Breast epithelium (tissue), 4 donors: ENCODE results near the gene CTDSP2. TPM values are rescaled to one million over a fixed set of nuclear protein-coding genes. Genes with fewer than 3 reads are reported as not detected.

Experiments
- DNase-seq, 2 donors: peaks; one replicate each; pipeline ENCODE4 v3.0.0-alpha.2; 2019; ENCODE audit warnings: low spot score in 2 of 2
- H3K27ac ChIP-seq, 2 donors: fragments of 200-600 bp; sonication (generic) in 1 of 2; one replicate each; pipeline ENCODE4 v1.5.1; 2016 to 2019; ENCODE audit warnings: mild to moderate bottlenecking in 1 of 2
- H3K27me3 ChIP-seq, 2 donors: fragments of 200-600 bp; sonication (generic) in 1 of 2; one replicate each; pipeline versions ENCODE4 v1.5.1 to v1.6.0; 2017 to 2019; ENCODE audit warnings: control low read depth in 1 of 2, mild to moderate bottlenecking in 1 of 2
- H3K36me3 ChIP-seq: fragments of 200-600 bp; one replicate; pipeline ENCODE4 v1.5.1; 2019
- H3K4me1 ChIP-seq, 2 donors: fragments of 200-600 bp; sonication (generic); one replicate each; pipeline ENCODE4 v1.5.1; 2016 to 2019; ENCODE audit warnings: control low read depth in 1 of 2
- H3K4me3 ChIP-seq, 3 donors: fragments of 200-600 bp; sonication (generic); 1 replicate in 2 of 3; 2 replicates in 1 of 3; pipeline ENCODE4 v1.5.1; 2016 to 2019; ENCODE audit warnings: mild to moderate bottlenecking in 3 of 3, moderate library complexity in 2 of 3
- H3K9me3 ChIP-seq, 2 donors: fragments of 200-600 bp; sonication (generic) in 1 of 2; one replicate each; pipeline ENCODE4 v1.5.1; 2016 to 2019; ENCODE audit warnings: control low read depth in 1 of 2
- CTCF ChIP-seq, 3 donors: fragments of 450-650 bp; IDR thresholded peaks; one replicate each; pipeline ENCODE4 v1.5.1; 2016 to 2017; ENCODE audit warnings: antibody characterized with exemption in 3 of 3, mild to moderate bottlenecking in 3 of 3, moderate library complexity in 3 of 3
- POLR2A ChIP-seq: fragments of 450-650 bp; IDR thresholded peaks from one replicate; pipeline ENCODE4 v1.6.1; 2016; ENCODE audit warnings: antibody characterized with exemption, mild to moderate bottlenecking, moderate library complexity
- POLR2AphosphoS5 ChIP-seq, 3 donors: sonication (generic); formaldehyde crosslinking; IDR thresholded peaks; one replicate each; pipeline ENCODE4 v1.6.1; 2017; ENCODE audit warnings: antibody characterized with exemption in 3 of 3
- intact Hi-C: fragments of 100-400 bp; cut with DNase I; formaldehyde crosslinking; loops from one replicate; pipeline ENCODE4 v1.15.1; 2023; ENCODE audit warnings: low total_unique reads
- total RNA-seq, 3 donors: library from RNA; depleted of rRNA; stranded (reverse); fragments of >200 nt; gene quantifications; one replicate each; pipeline ENCODE4 v1.1.0, GENCODE V29; 2016

CTDSP2 gene
- total RNA-seq, 3 donors from 2014 or later = 144 to 175 (median 167) TPM

GRCh38 chr12:57793920-57794319, 52.6 kb downstream of the CTDSP2 start:
- H3K27ac ChIP-seq = peak overlapping the region in 1 of 2 donors; percentile 13
- no peak for DNase-seq
- peaks cover 3% of the 10 kb centered on the region for H3K36me3 ChIP-seq
- H3K9me3 ChIP-seq = no peaks in the 10 kb centered on the region
- no peaks in the 10 kb centered on the region for H3K4me1 ChIP-seq
- no peak for TF ChIP-seq CTCF (IDR thresholded peaks at IDR 0.05)
- no peak overlapping the region for H3K4me3 ChIP-seq
- no peaks in the 10 kb centered on the region for H3K27me3 ChIP-seq
- intact Hi-C loops = no loop called here

- no peak for TF ChIP-seq CTCF (IDR thresholded peaks at IDR 0.05)
- TF ChIP-seq POLR2A = no peak
- no peak for TF ChIP-seq POLR2AphosphoS5 (IDR thresholded peaks at IDR 0.05)
- H3K4me3 ChIP-seq = peak overlapping the region in 2 of 3 donors; percentile 74 to 87
- no peak for DNase-seq
- no peaks in the 10 kb centered on the region for H3K9me3 ChIP-seq
- H3K36me3 ChIP-seq = no peaks in the 10 kb centered on the region
- H3K27me3 ChIP-seq = no peaks in the 10 kb centered on the region
- H3K27ac ChIP-seq = no peak overlapping the region
- H3K4me1 ChIP-seq = no peaks in the 10 kb centered on the region
- intact Hi-C loops = loop anchor here (5.0 kb wide), 1 partner anchor 38 kb away; no protein-coding TSS in a partner anchor
Measured at GRCh38 chr12:57783861-57784260, 62.7 kb downstream of the CTDSP2 start.

GRCh38 chr12:57783466-57783801, 63.1 kb downstream of the CTDSP2 start:
- Histone ChIP-seq H3K4me1 (no peaks in the 10 kb centered on the region), H3K9me3 (no peaks in the 10 kb centered on the region), H3K36me3 (no peaks in the 10 kb centered on the region), H3K4me3 (peak overlapping the region; percentile 74 to 87 (median 86)), H3K27ac (peak overlapping the region in 1 of 2 donors; percentile 82), H3K27me3 (no peaks in the 10 kb centered on the region)
- intact Hi-C loops = loop anchor here (5.0 kb wide), 1 partner anchor 39 kb away; no protein-coding TSS in a partner anchor
- DNase-seq = no peak
- no peak for TF ChIP-seq POLR2A
- no peak for TF ChIP-seq CTCF (IDR thresholded peaks at IDR 0.05)
- TF ChIP-seq POLR2AphosphoS5 (IDR thresholded peaks at IDR 0.05) = no peak

GRCh38 chr12:57782608-57783465, 63.7 kb downstream of the CTDSP2 start, which contains the start of gene TSFM:
Gene TSFM (plus strand): TSS chr12:57782787. CDS start chr12:57782802, 15 bp downstream.
- intact Hi-C loops = loop anchor here (5.0 kb wide), 1 partner anchor 39 kb away; no protein-coding TSS in a partner anchor
- TF ChIP-seq CTCF (IDR thresholded peaks at IDR 0.05) = peak; percentile 93 to 97 (median 95)
- peak; percentile 94 to 96 (median 96) for TF ChIP-seq POLR2AphosphoS5 (IDR thresholded peaks at IDR 0.05)
- TF ChIP-seq POLR2A = peak; percentile 55
- no peaks in the 10 kb centered on the region for H3K36me3 ChIP-seq
- no peaks in the 10 kb centered on the region for H3K4me1 ChIP-seq
- H3K4me3 ChIP-seq = peak within 1 kb of the TSS; percentile 74 to 87 (median 86)
- H3K27ac ChIP-seq = peak within 1 kb of the TSS; percentile 82 to 88
- peak; percentile 93 to 99 for DNase-seq
- no peaks in the 10 kb centered on the region for H3K27me3 ChIP-seq
- H3K9me3 ChIP-seq = no peaks in the 10 kb centered on the region

GRCh38 chr12:57782243-57782607, 64.3 kb downstream of the CTDSP2 start:
- DNase-seq = no peak
- intact Hi-C loops = loop anchor here (5.0 kb wide), 1 partner anchor 40 kb away; no protein-coding TSS in a partner anchor
- H3K27ac ChIP-seq = peak overlapping the region; percentile 82 to 88
- no peaks in the 10 kb centered on the region for H3K9me3 ChIP-seq
- TF ChIP-seq POLR2AphosphoS5 (IDR thresholded peaks at IDR 0.05) = no peak
- TF ChIP-seq POLR2A = no peak
- TF ChIP-seq CTCF (IDR thresholded peaks at IDR 0.05) = no peak
- no peaks in the 10 kb centered on the region for H3K27me3 ChIP-seq
- H3K36me3 ChIP-seq = no peaks in the 10 kb centered on the region
- no peaks in the 10 kb centered on the region for H3K4me1 ChIP-seq
- peak overlapping the region; percentile 74 to 87 (median 86) for H3K4me3 ChIP-seq
